Sigmoid colon (tissue), 7 donors: ENCODE results near the gene KLF7. TPM values are rescaled to one million over a fixed set of nuclear protein-coding genes. Genes with fewer than 3 reads are reported as not detected.

Experiments
- DNase-seq: peaks from one replicate; pipeline ENCODE4 v3.0.0-alpha.2; 2019
- H3K27ac ChIP-seq, 4 donors: fragments of 200-600 bp; sonication (generic); one replicate each; pipeline ENCODE4 v1.5.1; 2016 to 2019; ENCODE audit warnings: mild to moderate bottlenecking in 1 of 4
- H3K27me3 ChIP-seq, 3 donors: fragments of 200-600 bp; sonication (generic); one replicate each; pipeline ENCODE4 v1.5.1; 2019; ENCODE audit warnings: mild to moderate bottlenecking in 1 of 3
- H3K36me3 ChIP-seq, 4 donors: fragments of 200-600 bp; sonication (generic); one replicate each; pipeline ENCODE4 v1.5.1; 2016 to 2019
- H3K4me1 ChIP-seq, 4 donors: fragments of 200-600 bp; sonication (generic); one replicate each; pipeline ENCODE4 v1.5.1; 2017 to 2019
- H3K4me3 ChIP-seq, 4 donors: fragments of 200-600 bp; sonication (generic); one replicate each; pipeline ENCODE4 v1.5.1; 2017 to 2019; ENCODE audit warnings: mild to moderate bottlenecking in 2 of 4, moderate library complexity in 1 of 4
- H3K9me3 ChIP-seq, 4 donors: fragments of 200-600 bp in 3 of 4; sonication (generic) in 3 of 4; one replicate each; pipeline versions ENCODE4 v1.5.1 to v1.6.1; 2013 to 2019
- CTCF ChIP-seq, 4 experiments: fragments of 450-650 bp in 3 of 4; fragments of 200-600 bp in 1 of 4; IDR thresholded peaks; one replicate each; pipeline ENCODE4 v1.5.1; 2016 to 2019; ENCODE audit warnings: antibody characterized with exemption in 4 of 4, mild to moderate bottlenecking in 3 of 4, moderate library complexity in 2 of 4
- EP300 ChIP-seq, 4 donors: sonication (generic); formaldehyde crosslinking; IDR thresholded peaks; one replicate each; pipeline ENCODE4 v1.6.1; 2017; ENCODE audit warnings: antibody characterized with exemption in 4 of 4
- POLR2A ChIP-seq, 2 donors: fragments of 450-650 bp; IDR thresholded peaks; one replicate each; pipeline ENCODE4 v1.6.1; 2016; ENCODE audit warnings: antibody characterized with exemption in 2 of 2, mild to moderate bottlenecking in 2 of 2, moderate library complexity in 2 of 2
- POLR2AphosphoS5 ChIP-seq, 4 donors: sonication (generic); formaldehyde crosslinking; IDR thresholded peaks; one replicate each; pipeline ENCODE4 v1.6.1; 2017; ENCODE audit warnings: antibody characterized with exemption in 4 of 4
- WGBS, 2 donors: extraction: QIAGEN DNeasy Blood & Tissue Kit; methylation state at CpG; one replicate each; pipeline ENCODE4 v1.1.7; 2013; 5-methylcytosine and 5-hydroxymethylcytosine counted together
- intact Hi-C: fragments of 100-400 bp; cut with DNase I; formaldehyde crosslinking; loops from one replicate; pipeline ENCODE4 v1.15.1; 2023
- polyA plus RNA-seq, 3 donors: library from polyadenylated mRNA; stranded (reverse); fragments of 200-250 nt; gene quantifications; one replicate each; pipeline ENCODE4 v1.2.3, GENCODE V29; 2013
- total RNA-seq, 4 donors: library from RNA; depleted of rRNA; stranded (reverse); fragments of >200 nt; gene quantifications; one replicate each; pipeline ENCODE4 v1.1.0, GENCODE V29; 2016
- donor health status: healthy with polysubstance abuse.
- donor health status: Bipolar disorder and iron deficiency.
- donor health status: healthy.

The KLF7 gene
- total and polyA plus RNA-seq, 7 donors: 0.60 to 52.1 (median 21.2) TPM

GRCh38 chr2:207091928-207092327 lies 73.8 kb downstream of the KLF7 start:
- Histone ChIP-seq H3K4me1 (peaks cover 0 to 56% (median 38%) of the 10 kb centered on the region in 4 donors), H3K4me3 (no peak overlapping the region), H3K27ac (peak overlapping the region in 1 of 4 donors; percentile 32), H3K9me3 (no peaks in the 10 kb centered on the region), H3K36me3 (peaks cover 0 to 17% (median 3%) of the 10 kb centered on the region in 4 donors), H3K27me3 (no peaks in the 10 kb centered on the region)
- TF ChIP-seq POLR2AphosphoS5 (IDR thresholded peaks at IDR 0.05) (peak in 1 of 4 donors; percentile 12), POLR2A (IDR thresholded peaks at IDR 0.05) (no peak)
- no peak for DNase-seq
- 74 to 87% methylated on average over 2 of the region's 2 CpGs for WGBS, 2 donors
- intact Hi-C loops: loop anchor here (5.0 kb wide), 1 partner anchor 50 kb away; no protein-coding TSS in a partner anchor

- TF ChIP-seq EP300 (IDR thresholded peaks at IDR 0.05) (no peak), POLR2AphosphoS5 (IDR thresholded peaks at IDR 0.05) (peak in 2 of 4 donors; percentile 42 to 53), POLR2A (IDR thresholded peaks at IDR 0.05) (no peak), CTCF (IDR thresholded peaks at IDR 0.05) (no peak)
- 77 to 86% methylated on average over 2 of the region's 2 CpGs for WGBS, 2 donors
Observed at GRCh38 chr2:207091176-207091575, 74.6 kb downstream of the KLF7 start.

GRCh38 chr2:207090389-207090788 lies 75.4 kb downstream of the KLF7 start:
- H3K4me1 ChIP-seq: peaks cover 0 to 59% (median 43%) of the 10 kb centered on the region in 4 donors
- intact Hi-C loops: loop anchor here (5.0 kb wide), 1 partner anchor 52 kb away; no protein-coding TSS in a partner anchor
- DNase-seq: no peak
- H3K9me3 ChIP-seq: no peaks in the 10 kb centered on the region
- no peaks in the 10 kb centered on the region for H3K27me3 ChIP-seq
- WGBS, 2 donors: 64 to 80% methylated on average over 5 of the region's 5 CpGs
- peaks cover 0 to 26% (median 5%) of the 10 kb centered on the region in 4 donors for H3K36me3 ChIP-seq
- H3K4me3 ChIP-seq: no peak overlapping the region
- H3K27ac ChIP-seq: peak overlapping the region in 2 of 4 donors; percentile 32 to 55
- TF ChIP-seq CTCF (IDR thresholded peaks at IDR 0.05): no peak
- no peak for TF ChIP-seq POLR2A (IDR thresholded peaks at IDR 0.05)
- no peak for TF ChIP-seq POLR2AphosphoS5 (IDR thresholded peaks at IDR 0.05)
- no peak for TF ChIP-seq EP300 (IDR thresholded peaks at IDR 0.05)

More at GRCh38 chr2:207091176-207091575, 74.6 kb downstream of the KLF7 start:
- intact Hi-C loops: loop anchor here (5.0 kb wide), 1 partner anchor 51 kb away; no protein-coding TSS in a partner anchor
- H3K9me3 ChIP-seq: no peaks in the 10 kb centered on the region
- peaks cover 0 to 23% (median 3%) of the 10 kb centered on the region in 4 donors for H3K36me3 ChIP-seq
- H3K4me1 ChIP-seq: peaks cover 0 to 56% (median 41%) of the 10 kb centered on the region in 4 donors
- peak overlapping the region in 2 of 4 donors; percentile 32 to 55 for H3K27ac ChIP-seq
- H3K27me3 ChIP-seq: no peaks in the 10 kb centered on the region
- no peak overlapping the region for H3K4me3 ChIP-seq
- no peak for DNase-seq

- no peak for DNase-seq
- Histone ChIP-seq H3K4me3 (no peak overlapping the region), H3K36me3 (peaks cover 0 to 36% (median 6%) of the 10 kb centered on the region in 4 donors), H3K27me3 (no peaks in the 10 kb centered on the region), H3K27ac (peak overlapping the region in 2 of 4 donors; percentile 6 to 32), H3K9me3 (no peaks in the 10 kb centered on the region), H3K4me1 (peaks cover 0 to 66% (median 47%) of the 10 kb centered on the region in 4 donors)
- WGBS, 2 donors: 44 to 75% methylated on average over 3 of the region's 3 CpGs
- intact Hi-C loops: loop anchor here (5.0 to 10.0 kb wide), 2 partner anchors 73 to 136 kb away; no protein-coding TSS in a partner anchor
- TF ChIP-seq EP300 (IDR thresholded peaks at IDR 0.05) (no peak), POLR2AphosphoS5 (IDR thresholded peaks at IDR 0.05) (no peak), POLR2A (IDR thresholded peaks at IDR 0.05) (no peak), CTCF (IDR thresholded peaks at IDR 0.05) (no peak)
Observed at GRCh38 chr2:207088839-207089238, 76.9 kb downstream of the KLF7 start.

- Histone ChIP-seq H3K27ac (peak overlapping the region in 1 of 4 donors; percentile 6), H3K36me3 (peaks cover 0 to 36% (median 6%) of the 10 kb centered on the region in 4 donors), H3K4me3 (no peak overlapping the region), H3K27me3 (no peaks in the 10 kb centered on the region), H3K4me1 (peaks cover 0 to 65% (median 48%) of the 10 kb centered on the region in 4 donors), H3K9me3 (no peaks in the 10 kb centered on the region)
- no peak for DNase-seq
- 65 to 83% methylated on average over 7 of the region's 7 CpGs for WGBS, 2 donors
- intact Hi-C loops: loop anchor here (5.0 to 10.0 kb wide), 2 partner anchors 74 to 137 kb away; no protein-coding TSS in a partner anchor
- no peak for TF ChIP-seq EP300 (IDR thresholded peaks at IDR 0.05)
- TF ChIP-seq POLR2AphosphoS5 (IDR thresholded peaks at IDR 0.05): no peak
- no peak for TF ChIP-seq POLR2A (IDR thresholded peaks at IDR 0.05)
- no peak for TF ChIP-seq CTCF (IDR thresholded peaks at IDR 0.05)
Observed at GRCh38 chr2:207088276-207088675, 77.5 kb downstream of the KLF7 start.
